SK-N-SH treated with all-trans-retinoic acid at 6 μM for 48 hours (cell line): ENCODE measurements around the gene SORCS2.

ENCODE experiments used
- ATAC-seq: fragments of 200-7000 bp; cut with Tn5 transposase; 3 replicates; pipeline ENCODE4 v1.9.1; 2020; ENCODE audit warnings: mild to moderate bottlenecking, moderate library complexity
- ARNTL ChIP-seq: fragments of 450-650 bp; formaldehyde crosslinking; IDR thresholded peaks from 2 replicates; pipeline ENCODE4 v1.5.0; 2020; ENCODE audit warnings: low read depth, mild to moderate bottlenecking, moderate library complexity, borderline replicate concordance
- BACH2 ChIP-seq: fragments of 250-450 bp; sonication (Bioruptor Pico); IDR thresholded peaks from 2 replicates; pipeline ENCODE4 v1.9.0; 2021; ENCODE audit warnings: mild to moderate bottlenecking, borderline replicate concordance
- CREB5 ChIP-seq: fragments of 250-450 bp; sonication (Bioruptor Pico); IDR thresholded peaks from 2 replicates; pipeline ENCODE4 v1.5.1; 2020; ENCODE audit warnings: low read depth, mild to moderate bottlenecking, moderate library complexity
- CSDC2 ChIP-seq: fragments of 250-450 bp; sonication (Bioruptor Pico); IDR thresholded peaks from 2 replicates; pipeline ENCODE4 v1.5.0; 2020; ENCODE audit warnings: mild to moderate bottlenecking, moderate library complexity
- CSRNP3 ChIP-seq: fragments of 250-450 bp; sonication (Bioruptor Pico); IDR thresholded peaks from 2 replicates; pipeline ENCODE4 v1.5.1; 2021; ENCODE audit warnings: mild to moderate bottlenecking, moderate library complexity
- ESRRG ChIP-seq: fragments of 250-450 bp; sonication (Bioruptor Pico); IDR thresholded peaks from 2 replicates; pipeline ENCODE4 v1.6.1; 2021; ENCODE audit warnings: mild to moderate bottlenecking
- GLIS3 ChIP-seq: fragments of 250-450 bp; sonication (Bioruptor Pico); IDR thresholded peaks from 2 replicates; pipeline ENCODE4 v1.5.0; 2020; ENCODE audit warnings: mild to moderate bottlenecking, moderate library complexity
- ISL1 ChIP-seq: fragments of 250-450 bp; sonication (Bioruptor Pico); IDR thresholded peaks from 2 replicates; pipeline ENCODE4 v2.1.2; 2022; ENCODE audit warnings: mild to moderate bottlenecking, moderate library complexity
- OSR1 ChIP-seq: fragments of 250-450 bp; sonication (Bioruptor Pico); IDR thresholded peaks from 2 replicates; pipeline ENCODE4 v1.8.0; 2022; ENCODE audit warnings: moderate library complexity, mild to moderate bottlenecking, inconsistent platforms
- PATZ1 ChIP-seq: fragments of 250-450 bp; sonication (Bioruptor Pico); IDR thresholded peaks from 2 replicates; pipeline ENCODE4 v1.8.0; 2020; ENCODE audit warnings: mild to moderate bottlenecking, moderate library complexity, borderline replicate concordance
- PPARA ChIP-seq: fragments of 250-450 bp; sonication (Bioruptor Pico); IDR thresholded peaks from 2 replicates; pipeline ENCODE4 v1.5.0; 2020; ENCODE audit warnings: mild to moderate bottlenecking, borderline replicate concordance
- RARB ChIP-seq: fragments of 250-450 bp; sonication (Bioruptor Pico); IDR thresholded peaks from 2 replicates; pipeline ENCODE4 v1.8.0; 2021; ENCODE audit warnings: mild to moderate bottlenecking, moderate library complexity
- SNAI2 ChIP-seq: fragments of 250-450 bp; sonication (Bioruptor Pico); IDR thresholded peaks from 2 replicates; pipeline ENCODE4 v1.5.0; 2020; ENCODE audit warnings: mild to moderate bottlenecking, moderate library complexity
- TOX ChIP-seq: fragments of 250-450 bp; sonication (Bioruptor Pico); IDR thresholded peaks from 2 replicates; pipeline ENCODE4 v1.8.0; 2021; ENCODE audit warnings: mild to moderate bottlenecking, moderate library complexity, borderline replicate concordance
- TSHZ2 ChIP-seq: fragments of 250-450 bp; sonication (Bioruptor Pico); IDR thresholded peaks from 2 replicates; pipeline ENCODE4 v1.5.0; 2020; ENCODE audit warnings: mild to moderate bottlenecking, moderate library complexity
- ZFP3 ChIP-seq: fragments of 250-450 bp; sonication (Bioruptor Pico); IDR thresholded peaks from 2 replicates; pipeline ENCODE4 v1.5.0; 2020; ENCODE audit warnings: mild to moderate bottlenecking, moderate library complexity
- ZFP30 ChIP-seq: fragments of 450-650 bp; formaldehyde crosslinking; IDR thresholded peaks from 2 replicates; pipeline ENCODE4 v1.5.0; 2022; ENCODE audit warnings: mild to moderate bottlenecking, moderate library complexity
- ZNF565 ChIP-seq: fragments of 450-650 bp; formaldehyde crosslinking; conservative IDR thresholded peaks from 2 replicates; pipeline ENCODE4 v1.5.0; 2020; ENCODE audit warnings: low read depth, mild to moderate bottlenecking, moderate library complexity
- ZNF70 ChIP-seq: fragments of 450-650 bp; formaldehyde crosslinking; IDR thresholded peaks from 2 replicates; pipeline ENCODE4 v1.5.0; 2020; ENCODE audit warnings: mild to moderate bottlenecking, moderate library complexity
- ZNF8 ChIP-seq: fragments of 450-650 bp; formaldehyde crosslinking; IDR thresholded peaks from 2 replicates; pipeline ENCODE4 v1.5.0; 2020; ENCODE audit warnings: mild to moderate bottlenecking, moderate library complexity

The SORCS2 gene

GRCh38 chr4:7375427-7375826 lies 183.1 kb downstream of the SORCS2 start (continued):
- no peak for TF ChIP-seq ISL1 (CRISPR knock-in tag)
- TF ChIP-seq ZFP30 (CRISPR knock-in tag), result no peak

GRCh38 chr4:7377223-7377865 lies 185.0 kb downstream of the SORCS2 start:
- TF ChIP-seq SNAI2 (CRISPR knock-in tag), result no peak
- TF ChIP-seq GLIS3 (CRISPR knock-in tag), result no peak
- no peak for ATAC-seq

- no peak for ATAC-seq
- no peak for TF ChIP-seq ZNF565 (CRISPR knock-in tag)
- no peak for TF ChIP-seq CSDC2
- TF ChIP-seq ESRRG, result no peak
- no peak for TF ChIP-seq PATZ1 (CRISPR knock-in tag)
- TF ChIP-seq CREB5 (CRISPR knock-in tag), result no peak
- TF ChIP-seq PPARA, result no peak
- TF ChIP-seq CSRNP3, result no peak
- TF ChIP-seq ZNF70, result no peak
- TF ChIP-seq RARB, result no peak
- TF ChIP-seq ARNTL (CRISPR knock-in tag), result no peak
- no peak for TF ChIP-seq GLIS3 (CRISPR knock-in tag)
- TF ChIP-seq TOX (CRISPR knock-in tag), result no peak
These were observed 186.8 kb downstream of the SORCS2 start for GRCh38 chr4:7379186-7379585.

GRCh38 chr4:7379719-7380118 lies 187.4 kb downstream of the SORCS2 start:
- TF ChIP-seq PPARA, result no peak
- no peak for TF ChIP-seq CREB5 (CRISPR knock-in tag)
- no peak for TF ChIP-seq GLIS3 (CRISPR knock-in tag)
- no peak for TF ChIP-seq ZNF70
- no peak for TF ChIP-seq ZNF565 (CRISPR knock-in tag)
- no peak for ATAC-seq

- TF ChIP-seq ARNTL (CRISPR knock-in tag) (no peak), CSDC2 (no peak), CREB5 (CRISPR knock-in tag) (no peak), TSHZ2 (CRISPR knock-in tag) (no peak), ZFP3 (CRISPR knock-in tag) (no peak), TOX (CRISPR knock-in tag) (no peak), ESRRG (no peak), BACH2 (CRISPR knock-in tag) (no peak), ZNF70 (no peak), RARB (no peak), ZNF565 (CRISPR knock-in tag) (no peak), ISL1 (CRISPR knock-in tag) (no peak), CSRNP3 (no peak), GLIS3 (CRISPR knock-in tag) (no peak), ZNF8 (CRISPR knock-in tag) (no peak), OSR1 (CRISPR knock-in tag) (no peak)
- ATAC-seq, result peak; percentile 41; the same call in 2 of the 3 replicates
These were observed 189.0 kb downstream of the SORCS2 start for GRCh38 chr4:7381221-7381889.
